H1 (cell line): ENCODE measurements around the gene SRSF8. TPM values are rescaled to one million over a fixed set of nuclear protein-coding genes. Genes with fewer than 3 reads are reported as not detected.

Source experiments
- CHD7 ChIP-seq: fragments of 300-600 bp; sonication (generic); IDR thresholded peaks from 2 replicates; pipeline ENCODE4 v1.7.1; 2012; ENCODE audit warnings: low read length, moderate library complexity, mild to moderate bottlenecking, inconsistent platforms; ENCODE audit not compliant: insufficient replicate concordance
- TEAD4 ChIP-seq: IDR thresholded peaks from 2 replicates; pipeline ENCODE4 v1.6.1; 2012; ENCODE audit warnings: low read depth, low read length, inconsistent platforms, mixed read lengths
- polyA plus RNA-seq, 7 experiments: library from polyadenylated mRNA; depleted of rRNA in 3 of 7; stranded (reverse) in 5 of 7; unstranded in 2 of 7; fragments of >200 nt in 5 of 7; fragments of 200-250 nt in 2 of 7; gene quantifications; 1 replicate in 5 of 7; 2 replicates in 1 of 7; 4 replicates in 1 of 7; pipeline versions ENCODE4 v1.2.1 to v1.2.3, GENCODE V29; 2011 to 2013; ENCODE audit warnings: missing spikeins in 2 of 7, mixed read lengths in 2 of 7
- total RNA-seq: library from RNA; stranded (reverse); fragmentation: NEBNext Ultra II Directional; extraction: Animal tissue kit (Norgen Biotek cat#: 25700); gene quantifications from 2 replicates; pipeline ENCODE4 v1.2.1, GENCODE V29; 2021

Gene SRSF8
- total and polyA plus RNA-seq, 2 of the 8 experiments (the other 6 are each of a cell fraction or from before 2014, with no cell fraction given), result 13.2 to 18.5 TPM

- TF ChIP-seq CHD7 (no peak), TEAD4 (no peak)
Measured at GRCh38 chr11:95104121-95104830, 37.6 kb downstream of the SRSF8 start (continued).
